G401 (cell line): ENCODE data around the gene PHLDB1. TPM values are rescaled to one million over a fixed set of nuclear protein-coding genes. Genes with fewer than 3 reads are reported as not detected.

ENCODE experiments used
- DNase-seq: peaks from one replicate; pipeline ENCODE4 v3.0.0-alpha.2; 2015; ENCODE audit warnings: low spot score
- in situ Hi-C: cut with HindIII; loops from 2 replicates; pipeline ENCODE4 v1.10.0; 2016; ENCODE audit warnings: low sequenced_read_pairs, mixed read lengths
- total RNA-seq: library from RNA; depleted of rRNA; stranded (reverse); fragments of >200 nt; shearing (Covaris generic); gene quantifications from 2 replicates; pipeline ENCODE4 v1.2.3, GENCODE V29; 2014

The PHLDB1 gene
- total RNA-seq, 1 experiment from 2014 or later, result 40.6 TPM

- in situ Hi-C loops, result no loop called here
- DNase-seq, result peak; percentile 97
These were observed 45.3 kb downstream of the PHLDB1 start for GRCh38 chr11:118652681-118653181.

DNA sequence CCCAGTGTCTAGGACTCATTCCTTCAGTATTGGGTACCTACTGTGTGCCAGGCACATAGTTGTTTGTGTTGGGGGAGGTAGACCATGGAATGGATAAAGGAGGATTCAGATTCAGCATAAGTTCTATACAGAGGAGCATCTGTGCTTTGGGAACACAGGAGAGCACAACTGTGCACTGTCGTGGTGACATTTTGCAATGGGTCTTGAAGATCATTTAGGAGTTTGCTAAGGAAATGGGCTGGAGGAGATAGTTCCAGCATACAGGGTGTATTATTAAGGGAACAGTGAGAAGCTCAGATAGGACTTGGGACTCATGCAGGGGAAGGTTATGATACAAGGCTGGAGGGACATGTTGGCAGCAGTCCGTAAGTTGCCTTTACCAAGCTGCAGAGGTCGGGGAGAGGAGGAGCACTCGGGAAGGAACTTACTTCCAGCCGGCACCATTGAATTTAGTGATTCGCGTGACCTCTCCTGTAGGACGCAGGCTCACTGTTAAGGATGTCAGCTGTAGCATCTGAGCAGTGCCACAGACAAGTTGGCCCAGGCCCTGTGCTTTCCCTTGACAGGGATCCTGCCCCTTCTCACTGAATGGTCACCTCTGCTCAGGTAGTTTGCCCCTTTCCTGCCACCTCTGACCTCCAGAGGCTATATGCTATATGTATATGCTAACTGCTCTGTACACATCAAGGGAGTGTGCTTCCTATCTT, 46.4 kb downstream of the PHLDB1 start:
- DNase-seq, result no peak
- in situ Hi-C loops, result no loop called here

DNA sequence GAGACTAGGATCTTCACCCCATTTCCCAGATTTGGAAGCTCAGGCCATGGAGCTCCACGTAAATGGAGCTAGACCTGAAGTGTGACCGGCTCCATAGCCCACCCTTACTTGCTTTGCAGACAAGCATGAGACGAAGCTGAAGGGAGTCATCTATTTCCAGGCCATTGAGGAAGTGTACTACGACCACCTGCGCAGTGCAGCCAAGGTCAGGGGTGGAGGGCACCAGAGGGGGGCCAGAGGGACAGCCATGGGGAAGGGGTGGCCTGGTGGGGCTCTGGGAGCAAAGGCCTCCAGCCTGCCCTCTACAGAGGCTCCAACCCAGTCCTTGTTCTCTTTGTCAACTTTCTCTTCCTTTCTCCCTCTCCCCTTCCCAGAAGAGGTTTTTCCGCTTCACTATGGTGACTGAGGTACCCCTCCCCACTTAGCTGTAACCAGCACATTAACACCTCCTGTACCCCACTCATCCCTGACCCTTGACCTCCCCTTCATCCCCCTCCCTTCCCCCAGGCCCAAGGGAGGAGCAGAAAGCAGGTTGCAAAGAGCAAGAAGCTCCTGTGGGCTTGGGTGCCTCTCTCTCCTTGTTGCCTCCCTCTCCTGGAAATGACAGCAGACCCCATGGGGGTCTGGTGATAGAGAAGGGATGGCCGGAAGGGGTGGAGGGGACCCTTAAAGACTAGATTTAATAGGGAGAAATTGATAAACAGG, 48.2 kb downstream of the PHLDB1 start:
- no peak for DNase-seq
- in situ Hi-C loops, result no loop called here

- no peak for DNase-seq
- in situ Hi-C loops, result no loop called here
These were observed 49.2 kb downstream of the PHLDB1 start for GRCh38 chr11:118656563-118657165.

GRCh38 chr11:118657238-118657637, 49.8 kb downstream of the PHLDB1 start:
- no peak for DNase-seq
- in situ Hi-C loops, result no loop called here

- no peak for DNase-seq
- in situ Hi-C loops, result no loop called here
These were observed 50.5 kb downstream of the PHLDB1 start for GRCh38 chr11:118657709-118658428.

DNA sequence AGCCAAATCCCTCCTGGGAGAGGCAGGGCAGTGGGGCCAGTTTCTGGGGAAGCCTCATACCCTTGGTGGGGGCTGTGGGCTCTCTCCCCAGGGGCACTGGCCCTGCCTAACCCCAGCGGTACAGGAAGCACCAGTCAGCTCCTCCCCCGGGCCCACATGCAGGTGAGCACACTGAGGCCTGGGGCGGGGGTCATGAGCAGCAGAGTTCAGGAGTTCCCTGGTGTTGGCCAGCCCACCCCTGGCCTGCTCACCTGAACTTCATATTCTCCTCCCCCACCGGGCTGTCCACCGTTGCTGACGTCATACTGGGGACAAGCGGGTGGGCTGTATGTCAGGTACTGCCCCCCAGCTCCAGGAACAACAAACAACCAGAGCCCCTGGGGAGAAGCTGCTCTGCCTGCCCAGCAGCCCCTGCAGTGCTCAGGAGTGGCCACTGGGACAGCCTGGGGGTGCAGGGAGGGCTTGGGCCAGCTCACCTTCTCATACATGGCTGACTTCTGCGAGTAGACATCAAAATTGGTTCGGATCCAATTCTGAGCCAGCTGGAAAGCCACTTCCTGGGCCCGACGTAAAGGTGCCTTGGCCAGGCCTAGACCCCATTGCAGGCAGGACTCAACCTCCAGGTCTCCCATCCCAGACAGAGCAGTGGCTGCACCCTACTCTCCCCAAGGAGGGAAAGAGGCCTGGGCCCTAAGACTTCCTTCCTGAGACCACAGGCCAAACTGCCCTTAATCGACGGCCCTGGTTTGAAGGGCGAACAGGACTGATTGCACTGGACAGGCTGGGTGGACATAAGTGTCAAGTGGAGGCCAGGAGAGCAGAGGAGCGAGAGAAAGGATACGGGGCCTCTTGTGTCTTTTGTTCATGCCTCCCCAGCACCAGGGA, 51.3 kb downstream of the PHLDB1 start:
- in situ Hi-C loops, result no loop called here
- DNase-seq, result no peak

DNA sequence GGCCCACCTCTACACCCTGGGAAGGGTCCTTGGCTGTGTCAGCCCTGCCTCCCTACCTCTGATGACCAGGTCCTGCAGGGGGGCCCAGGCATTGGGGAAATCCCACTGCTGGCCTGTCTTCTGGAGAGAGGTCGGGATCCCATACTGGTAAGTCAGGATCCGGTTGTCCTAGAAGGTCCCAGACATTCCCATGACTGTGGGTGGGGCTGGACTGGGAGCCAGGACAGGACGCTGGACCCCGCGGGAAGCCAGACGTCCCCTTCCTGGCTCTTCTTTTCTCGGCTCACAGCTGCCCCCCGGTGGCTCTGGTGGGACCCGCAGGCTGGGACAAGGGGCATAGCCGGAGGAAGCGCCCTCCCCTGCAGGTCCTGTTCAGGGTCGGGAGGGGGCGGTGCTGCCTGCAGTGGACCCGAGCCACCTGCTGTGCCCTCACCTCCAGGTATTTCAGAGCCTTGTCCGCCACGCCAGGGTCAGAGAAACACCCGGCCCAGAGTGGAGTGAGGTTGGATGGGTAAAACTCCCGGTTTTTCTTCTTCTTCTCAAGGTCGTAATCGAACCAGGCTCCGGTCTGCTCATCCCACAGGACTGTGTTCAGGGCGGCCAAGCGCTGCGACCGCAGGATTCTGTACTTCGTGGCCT, 52.0 kb downstream of the PHLDB1 start:
- in situ Hi-C loops, result no loop called here
- DNase-seq, result peak; percentile 87

GRCh38 chr11:118659953-118660680, 52.7 kb downstream of the PHLDB1 start:
- DNase-seq, result no peak
- in situ Hi-C loops, result no loop called here

GRCh38 chr11:118660681-118661424, 53.4 kb downstream of the PHLDB1 start:
- no peak for DNase-seq
- in situ Hi-C loops, result no loop called here

GRCh38 chr11:118661425-118662301, 54.2 kb downstream of the PHLDB1 start:
- in situ Hi-C loops, result no loop called here
- no peak for DNase-seq

GRCh38 chr11:118662401-118663271, 55.2 kb downstream of the PHLDB1 start:
- DNase-seq, result no peak
- in situ Hi-C loops, result no loop called here

DNA sequence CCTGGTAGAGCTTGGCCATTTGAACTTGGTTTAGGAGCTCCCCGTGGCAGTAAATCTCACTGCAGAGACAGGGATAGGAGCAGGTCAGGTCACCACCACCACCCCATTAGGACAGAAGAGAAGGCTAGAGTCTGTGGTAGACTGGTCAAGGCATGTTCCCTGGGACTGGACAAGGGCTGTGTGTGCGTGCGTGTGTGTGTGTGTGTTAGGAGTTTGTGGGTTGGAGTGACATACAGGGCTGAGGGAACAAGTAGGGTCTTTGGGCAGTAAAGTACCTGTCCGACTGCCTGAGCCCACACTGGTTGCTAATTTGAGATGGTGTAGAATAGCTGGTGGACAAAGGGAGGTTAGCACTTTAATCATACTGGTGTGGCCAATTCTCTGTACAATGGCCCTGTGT, 56.0 kb downstream of the PHLDB1 start:
- in situ Hi-C loops, result no loop called here
- no peak for DNase-seq

GRCh38 chr11:118663902-118664301, 56.5 kb downstream of the PHLDB1 start:
- no peak for DNase-seq
- in situ Hi-C loops, result no loop called here

GRCh38 chr11:118666371-118666770, 59.0 kb downstream of the PHLDB1 start:
- in situ Hi-C loops, result no loop called here
- no peak for DNase-seq
